Measurements from ENCODE around the gene CIROP. TPM values are rescaled to one million over a fixed set of nuclear protein-coding genes. Genes with fewer than 3 reads are reported as not detected.

The CIROP gene
- total RNA-seq, 1 donor from 2014 or later, result not detected

GRCh38 chr14:23099212-23099861 lies 5.5 kb downstream of the CIROP start:
- no peak overlapping the region for H3K4me3 Mint-ChIP-seq (ENCODE audit: unreplicated experiment)
- peaks cover 17% of the 10 kb centered on the region for H3K36me3 Mint-ChIP-seq (ENCODE audit: low read depth, unreplicated experiment)
- TF ChIP-seq CTCF (IDR thresholded peaks at IDR 0.05; ENCODE audit: unreplicated experiment), result no peak
- H3K4me1 Mint-ChIP-seq (ENCODE audit: unreplicated experiment), result peaks cover 32% of the 10 kb centered on the region
- H3K9me3 Mint-ChIP-seq (ENCODE audit: unreplicated experiment), result no peaks in the 10 kb centered on the region
- peaks cover 9% of the 10 kb centered on the region for H3K27me3 Mint-ChIP-seq (ENCODE audit: unreplicated experiment)
- H3K27ac Mint-ChIP-seq (ENCODE audit: unreplicated experiment), result no peak overlapping the region
- no peak for DNase-seq (ENCODE audit: low spot score)

GRCh38 chr14:23097786-23098185 lies 7.0 kb downstream of the CIROP start:
- no peak for DNase-seq (ENCODE audit: low spot score)
- TF ChIP-seq CTCF (IDR thresholded peaks at IDR 0.05; ENCODE audit: unreplicated experiment), result no peak
- no peaks in the 10 kb centered on the region for H3K9me3 Mint-ChIP-seq (ENCODE audit: unreplicated experiment)
- H3K4me1 Mint-ChIP-seq (ENCODE audit: unreplicated experiment), result peaks cover 28% of the 10 kb centered on the region
- peaks cover 4% of the 10 kb centered on the region for H3K27me3 Mint-ChIP-seq (ENCODE audit: unreplicated experiment)
- H3K36me3 Mint-ChIP-seq (ENCODE audit: low read depth, unreplicated experiment), result peaks cover 17% of the 10 kb centered on the region
- H3K4me3 Mint-ChIP-seq (ENCODE audit: unreplicated experiment), result no peak overlapping the region
- no peak overlapping the region for H3K27ac Mint-ChIP-seq (ENCODE audit: unreplicated experiment)

- H3K4me1 Mint-ChIP-seq (ENCODE audit: unreplicated experiment), result peaks cover 26% of the 10 kb centered on the region
- peaks cover 20% of the 10 kb centered on the region for H3K36me3 Mint-ChIP-seq (ENCODE audit: low read depth, unreplicated experiment)
- H3K9me3 Mint-ChIP-seq (ENCODE audit: unreplicated experiment), result no peaks in the 10 kb centered on the region
- H3K4me3 Mint-ChIP-seq (ENCODE audit: unreplicated experiment), result no peak within 1 kb of the TSS
- H3K27me3 Mint-ChIP-seq (ENCODE audit: unreplicated experiment), result peaks cover 3% of the 10 kb centered on the region
- peak; percentile 99 for DNase-seq (ENCODE audit: low spot score)
- no peak for TF ChIP-seq CTCF (IDR thresholded peaks at IDR 0.05; ENCODE audit: unreplicated experiment)
- no peak within 1 kb of the TSS for H3K27ac Mint-ChIP-seq (ENCODE audit: unreplicated experiment)
These were observed 9.3 kb downstream of the CIROP start, which contains the start of gene C14orf119 for GRCh38 chr14:23095196-23096108. TSS of gene C14orf119 (plus strand) at chr14:23095505. CDS start at chr14:23097659, 2,154 bp downstream.

GRCh38 chr14:23094666-23095195 lies 10.1 kb downstream of the CIROP start, which contains the start of gene ACIN1:
TSS of gene ACIN1 (minus strand) at chr14:23095136. CDS start at chr14:23095112, 24 bp downstream.
- no peak within 1 kb of the TSS for H3K4me3 Mint-ChIP-seq (ENCODE audit: unreplicated experiment)
- DNase-seq (ENCODE audit: low spot score), result no peak
- H3K9me3 Mint-ChIP-seq (ENCODE audit: unreplicated experiment), result no peaks in the 10 kb centered on the region
- H3K36me3 Mint-ChIP-seq (ENCODE audit: low read depth, unreplicated experiment), result peaks cover 27% of the 10 kb centered on the region
- H3K4me1 Mint-ChIP-seq (ENCODE audit: unreplicated experiment), result peaks cover 34% of the 10 kb centered on the region
- TF ChIP-seq CTCF (IDR thresholded peaks at IDR 0.05; ENCODE audit: unreplicated experiment), result no peak
- no peak within 1 kb of the TSS for H3K27ac Mint-ChIP-seq (ENCODE audit: unreplicated experiment)
- peaks cover 3% of the 10 kb centered on the region for H3K27me3 Mint-ChIP-seq (ENCODE audit: unreplicated experiment)

All from endothelial cell (in vitro differentiated cells).